Thyroid gland (tissue), 4 donors: ENCODE measurements around the gene PPP2R5B. TPM values are rescaled to one million over a fixed set of nuclear protein-coding genes. Genes with fewer than 3 reads are reported as not detected.

Experiments used
- DNase-seq, 2 donors: peaks; one replicate each; pipeline ENCODE4 v3.0.0-alpha.2; 2019
- H3K27ac ChIP-seq, 3 donors: fragments of 200-600 bp; sonication (generic); 1 replicate in 2 of 3; 2 replicates in 1 of 3; pipeline ENCODE4 v1.5.1; 2016 to 2019; ENCODE audit warnings: mild to moderate bottlenecking in 1 of 3, moderate library complexity in 1 of 3
- H3K27me3 ChIP-seq: fragments of 200-600 bp; sonication (generic); one replicate; pipeline ENCODE4 v1.5.1; 2019
- H3K36me3 ChIP-seq, 2 donors: fragments of 200-600 bp; sonication (generic); one replicate each; pipeline ENCODE4 v1.5.1; 2016 to 2019
- H3K4me1 ChIP-seq, 2 donors: fragments of 200-600 bp; sonication (generic); one replicate each; pipeline ENCODE4 v1.5.1; 2017 to 2019
- H3K4me3 ChIP-seq, 3 donors: fragments of 200-600 bp; sonication (generic); replicated peaks in 1 of 3; 1 replicate in 2 of 3; 2 replicates in 1 of 3; pipeline ENCODE4 v1.5.1; 2016; ENCODE audit warnings: mild to moderate bottlenecking in 1 of 3
- H3K9me3 ChIP-seq: fragments of 200-600 bp; sonication (generic); one replicate; pipeline ENCODE4 v1.5.1; 2017
- POLR2A ChIP-seq, 2 donors: fragments of 450-650 bp; IDR thresholded peaks; one replicate each; pipeline ENCODE4 v1.6.1; 2017; ENCODE audit warnings: antibody characterized with exemption in 2 of 2, mild to moderate bottlenecking in 2 of 2, moderate library complexity in 1 of 2
- WGBS, 2 donors: methylation state at CpG; one replicate each; pipeline ENCODE4 v1.1.5; 2017; 5-methylcytosine and 5-hydroxymethylcytosine counted together
- intact Hi-C: fragments of 100-400 bp; cut with DNase I; formaldehyde crosslinking; loops from one replicate; pipeline ENCODE4 v1.15.1; 2023
- total RNA-seq, 4 donors: library from RNA; depleted of rRNA; stranded (reverse); fragments of >200 nt; gene quantifications; one replicate each; pipeline ENCODE4 v1.2.3, GENCODE V29; 2016
- TF ChIP-seq, protein P1 (sequence below), 6 experiments: fragments of 200-600 bp in 3 of 6; fragments of 450-650 bp in 3 of 6; sonication (generic) in 3 of 6; IDR thresholded peaks; one replicate each; pipeline ENCODE4 v1.5.1; 2016 to 2019; ENCODE audit warnings: antibody characterized with exemption in 6 of 6, mild to moderate bottlenecking in 2 of 6, inconsistent platforms in 1 of 6, moderate library complexity in 1 of 6

PPP2R5B gene
- total RNA-seq, 4 donors from 2014 or later = 14.8 to 30.1 (median 21.7) TPM

DNA sequence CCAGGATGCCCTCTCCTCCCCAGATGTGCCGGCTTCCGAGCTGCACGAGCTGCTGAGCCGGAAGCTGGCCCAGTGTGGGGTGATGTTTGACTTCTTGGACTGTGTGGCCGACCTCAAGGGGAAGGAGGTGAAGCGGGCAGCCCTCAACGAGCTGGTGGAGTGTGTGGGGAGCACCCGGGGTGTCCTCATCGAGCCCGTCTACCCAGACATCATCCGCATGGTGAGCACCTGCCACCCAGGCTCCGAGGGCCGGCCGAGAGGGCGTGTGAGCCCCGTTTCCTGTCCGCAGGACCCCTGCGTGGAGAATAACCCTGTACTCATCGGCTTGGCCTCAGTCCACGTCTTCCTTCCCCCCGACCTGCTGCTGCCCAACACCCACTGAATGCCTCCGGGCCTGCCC, 2.2 kb downstream of the PPP2R5B start:
- Histone ChIP-seq H3K36me3 (peaks cover 17 to 39% of the 10 kb centered on the region in 2 donors), H3K27me3 (no peaks in the 10 kb centered on the region), H3K9me3 (no peaks in the 10 kb centered on the region), H3K4me3 (no peak overlapping the region), H3K4me1 (peaks cover 9 to 18% of the 10 kb centered on the region in 2 donors), H3K27ac (no peak overlapping the region)
- WGBS, 2 donors = 83 to 87% methylated on average over 17 to 18 of the region's 22 CpGs
- intact Hi-C loops = loop anchor here (5.0 kb wide), 1 partner anchor 691 kb away; the partner anchor contains the start of gene PCNX3
- no peak for TF ChIP-seq POLR2A (IDR thresholded peaks at IDR 0.05)
- TF ChIP-seq, protein P1, sequence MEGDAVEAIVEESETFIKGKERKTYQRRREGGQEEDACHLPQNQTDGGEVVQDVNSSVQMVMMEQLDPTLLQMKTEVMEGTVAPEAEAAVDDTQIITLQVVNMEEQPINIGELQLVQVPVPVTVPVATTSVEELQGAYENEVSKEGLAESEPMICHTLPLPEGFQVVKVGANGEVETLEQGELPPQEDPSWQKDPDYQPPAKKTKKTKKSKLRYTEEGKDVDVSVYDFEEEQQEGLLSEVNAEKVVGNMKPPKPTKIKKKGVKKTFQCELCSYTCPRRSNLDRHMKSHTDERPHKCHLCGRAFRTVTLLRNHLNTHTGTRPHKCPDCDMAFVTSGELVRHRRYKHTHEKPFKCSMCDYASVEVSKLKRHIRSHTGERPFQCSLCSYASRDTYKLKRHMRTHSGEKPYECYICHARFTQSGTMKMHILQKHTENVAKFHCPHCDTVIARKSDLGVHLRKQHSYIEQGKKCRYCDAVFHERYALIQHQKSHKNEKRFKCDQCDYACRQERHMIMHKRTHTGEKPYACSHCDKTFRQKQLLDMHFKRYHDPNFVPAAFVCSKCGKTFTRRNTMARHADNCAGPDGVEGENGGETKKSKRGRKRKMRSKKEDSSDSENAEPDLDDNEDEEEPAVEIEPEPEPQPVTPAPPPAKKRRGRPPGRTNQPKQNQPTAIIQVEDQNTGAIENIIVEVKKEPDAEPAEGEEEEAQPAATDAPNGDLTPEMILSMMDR (IDR thresholded peaks at IDR 0.05) = no peak
- no peak for DNase-seq

DNA sequence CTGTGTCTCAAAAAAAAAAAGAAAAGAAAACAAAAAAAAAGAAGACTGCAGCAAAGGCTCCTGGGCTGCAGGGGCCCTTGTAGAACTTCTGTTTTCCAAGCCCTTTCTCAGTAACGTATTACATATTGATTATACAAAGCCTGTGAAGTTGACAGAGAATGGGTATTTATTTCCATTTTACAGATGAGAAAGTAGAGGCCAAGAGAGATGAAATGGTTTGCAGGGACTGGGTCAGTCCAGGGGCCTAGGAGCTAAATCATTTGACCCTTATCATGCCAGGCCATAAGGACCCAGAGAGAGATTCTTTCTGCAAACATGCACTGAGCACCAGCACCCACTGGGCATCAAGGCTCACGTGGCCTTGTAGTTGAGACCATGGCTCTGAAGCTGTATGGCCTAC, 4.5 kb downstream of the PPP2R5B start:
- no peak overlapping the region for H3K27ac ChIP-seq
- H3K9me3 ChIP-seq = no peaks in the 10 kb centered on the region
- no peak for TF ChIP-seq POLR2A (IDR thresholded peaks at IDR 0.05)
- TF ChIP-seq, protein P1 (IDR thresholded peaks at IDR 0.05) = no peak
- intact Hi-C loops = loop anchor here (5.0 kb wide), 1 partner anchor 688 kb away; the partner anchor contains the start of gene PCNX3
- H3K27me3 ChIP-seq = no peaks in the 10 kb centered on the region
- no peak overlapping the region for H3K4me3 ChIP-seq
- WGBS, 2 donors = 97 to 98% methylated on average over 2 of the region's 2 CpGs
- H3K36me3 ChIP-seq = peaks cover 36 to 62% of the 10 kb centered on the region in 2 donors
- peaks cover 9 to 12% of the 10 kb centered on the region in 2 donors for H3K4me1 ChIP-seq
- no peak for DNase-seq

DNA sequence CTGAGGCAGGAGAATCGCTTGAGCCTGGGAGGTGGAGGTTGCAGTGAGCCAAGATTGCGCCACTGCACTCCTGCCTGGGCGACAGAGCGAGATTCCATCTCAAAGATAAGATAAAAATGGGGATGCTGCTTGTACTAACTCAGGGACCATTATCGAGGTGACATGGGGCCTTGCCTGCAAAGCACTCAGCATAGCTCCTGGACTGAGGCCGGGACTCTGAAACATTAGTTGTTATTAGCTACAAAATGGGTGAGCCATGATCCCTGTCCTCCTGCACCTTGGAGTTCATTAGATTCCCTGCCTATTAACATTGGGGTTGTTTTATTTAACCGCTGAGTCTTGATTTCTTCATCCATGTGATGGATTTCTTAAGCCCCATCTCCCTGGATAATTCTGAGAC, 5.1 kb downstream of the PPP2R5B start:
- TF ChIP-seq, protein P1 (IDR thresholded peaks at IDR 0.05) = no peak
- TF ChIP-seq POLR2A (IDR thresholded peaks at IDR 0.05) = no peak
- 97 to 99% methylated on average over 7 of the region's 7 CpGs for WGBS, 2 donors
- Histone ChIP-seq H3K9me3 (no peaks in the 10 kb centered on the region), H3K4me3 (no peak overlapping the region), H3K36me3 (peaks cover 36 to 65% of the 10 kb centered on the region in 2 donors), H3K4me1 (peaks cover 9 to 12% of the 10 kb centered on the region in 2 donors), H3K27me3 (no peaks in the 10 kb centered on the region), H3K27ac (no peak overlapping the region)
- no peak for DNase-seq
- intact Hi-C loops = loop anchor here (5.0 to 10.0 kb wide), 2 partner anchors 65 to 688 kb away; partner anchors contain the start of genes BATF2 and PCNX3

DNA sequence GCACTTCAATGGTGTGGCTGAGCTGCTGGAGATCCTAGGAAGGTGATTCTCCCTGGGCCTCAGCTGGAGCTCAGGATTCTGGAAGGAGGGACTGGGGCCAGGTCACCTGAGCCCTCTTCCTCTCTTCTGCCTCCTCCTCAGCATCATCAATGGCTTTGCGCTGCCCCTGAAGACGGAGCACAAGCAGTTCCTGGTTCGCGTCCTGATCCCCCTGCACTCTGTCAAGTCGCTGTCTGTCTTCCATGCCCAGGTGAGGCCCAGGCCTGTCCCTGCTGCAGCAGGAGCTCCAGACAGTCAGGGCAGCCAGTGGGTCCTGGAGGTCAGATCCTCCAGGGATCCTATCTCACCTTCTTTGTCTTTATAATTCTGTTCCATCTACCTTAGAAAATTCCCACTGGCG, 5.9 kb downstream of the PPP2R5B start:
- peaks cover 36 to 65% of the 10 kb centered on the region in 2 donors for H3K36me3 ChIP-seq
- H3K4me1 ChIP-seq = peaks cover 8 to 10% of the 10 kb centered on the region in 2 donors
- WGBS, 2 donors = 98 to 99% methylated on average over 6 of the region's 6 CpGs
- H3K27ac ChIP-seq = no peak overlapping the region
- no peaks in the 10 kb centered on the region for H3K27me3 ChIP-seq
- H3K9me3 ChIP-seq = no peaks in the 10 kb centered on the region
- H3K4me3 ChIP-seq = no peak overlapping the region
- no peak for DNase-seq
- TF ChIP-seq, protein P1 (IDR thresholded peaks at IDR 0.05) = no peak
- TF ChIP-seq POLR2A (IDR thresholded peaks at IDR 0.05) = no peak
- intact Hi-C loops = loop anchor here (10.0 kb wide), 1 partner anchor 64 kb away; the partner anchor contains the start of gene BATF2

DNA sequence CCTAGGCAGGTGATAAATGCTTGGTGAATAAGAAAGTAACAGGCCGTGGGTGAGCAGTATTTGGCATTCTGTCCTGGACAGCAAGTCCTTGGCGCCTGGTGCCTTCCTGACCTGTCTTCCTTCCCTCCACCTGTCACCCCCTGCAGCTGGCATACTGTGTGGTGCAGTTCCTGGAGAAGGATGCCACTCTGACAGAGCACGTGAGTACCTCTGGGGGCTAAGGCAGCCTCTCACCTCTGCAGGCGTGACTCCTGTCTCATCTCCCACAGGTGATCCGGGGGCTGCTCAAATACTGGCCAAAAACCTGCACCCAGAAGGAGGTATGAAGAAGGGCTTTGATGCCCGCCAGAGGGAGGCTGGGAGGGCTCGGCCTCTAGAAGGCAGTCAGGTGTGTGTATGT, 6.8 kb downstream of the PPP2R5B start:
- TF ChIP-seq POLR2A (IDR thresholded peaks at IDR 0.05) = no peak
- TF ChIP-seq, protein P1 (IDR thresholded peaks at IDR 0.05) = no peak
- Histone ChIP-seq H3K4me3 (no peak overlapping the region), H3K27ac (no peak overlapping the region), H3K9me3 (no peaks in the 10 kb centered on the region), H3K36me3 (peaks cover 36 to 65% of the 10 kb centered on the region in 2 donors), H3K27me3 (no peaks in the 10 kb centered on the region), H3K4me1 (peaks cover 0 to under 1% of the 10 kb centered on the region in 2 donors)
- 97 to 99% methylated on average over 5 to 7 of the region's 7 CpGs for WGBS, 2 donors
- no peak for DNase-seq
- intact Hi-C loops = loop anchor here (10.0 kb wide), 1 partner anchor 64 kb away; the partner anchor contains the start of gene BATF2
